GM19467 (cell line): ENCODE data around the gene RASGEF1B.

Source experiments
- ATAC-seq: cut with Tn5 transposase; IDR thresholded peaks from one replicate; pipeline ENCODE4 v1.9.1; 2021; ENCODE audit warnings: mild to moderate bottlenecking, moderate library complexity; ENCODE audit not compliant: unreplicated experiment

RASGEF1B gene

GRCh38 chr4:81399306-81400086, 72.2 kb downstream of the RASGEF1B start:
- ATAC-seq: no peak

- ATAC-seq: no peak
Measured at GRCh38 chr4:81398379-81398778, 73.3 kb downstream of the RASGEF1B start.

GRCh38 chr4:81397635-81398034, 74.1 kb downstream of the RASGEF1B start:
- ATAC-seq: no peak

GRCh38 chr4:81395239-81395638, 76.5 kb downstream of the RASGEF1B start:
- no peak for ATAC-seq

GRCh38 chr4:81392164-81392563, 79.5 kb downstream of the RASGEF1B start:
- ATAC-seq: no peak

- no peak for ATAC-seq
Measured at GRCh38 chr4:81389720-81390119, 82.0 kb downstream of the RASGEF1B start.

- no peak for ATAC-seq
Measured at GRCh38 chr4:81380437-81380836, 91.3 kb downstream of the RASGEF1B start.

- ATAC-seq: no peak
Measured at GRCh38 chr4:81378386-81378785, 93.3 kb downstream of the RASGEF1B start.

GRCh38 chr4:81377191-81377590, 94.5 kb downstream of the RASGEF1B start:
- ATAC-seq: no peak

- no peak for ATAC-seq
Measured at GRCh38 chr4:81376720-81377119, 95.0 kb downstream of the RASGEF1B start.
